Daoy (cell line): ENCODE data around the gene CITED4. TPM values are rescaled to one million over a fixed set of nuclear protein-coding genes. Genes with fewer than 3 reads are reported as not detected.

Experiments
- DNase-seq: peaks from one replicate; pipeline ENCODE4 v3.0.0-alpha.2; 2015; ENCODE audit warnings: low read depth
- total RNA-seq: library from RNA; depleted of rRNA; stranded (reverse); fragments of >200 nt; shearing (Covaris generic); gene quantifications from 2 replicates; pipeline ENCODE4 v1.2.3, GENCODE V29; 2014

The CITED4 gene
- total RNA-seq, 1 experiment from 2014 or later, result 5.8 TPM

DNA sequence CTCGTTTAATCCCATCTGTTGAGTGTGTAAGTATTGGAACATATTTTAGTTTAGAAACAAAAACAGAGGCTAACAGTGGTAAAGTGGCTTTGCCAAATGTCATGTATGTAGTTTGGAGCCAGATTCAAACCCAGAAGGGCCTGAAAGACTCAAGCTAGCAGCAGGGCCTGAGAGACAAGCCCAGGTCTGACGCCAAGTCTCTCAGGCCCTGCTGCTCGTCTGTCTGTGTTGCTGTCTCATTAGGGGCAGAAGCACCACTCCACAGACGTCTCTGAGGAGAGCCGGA is 8.3 kb downstream of the CITED4 start:
- DNase-seq, result no peak

DNA sequence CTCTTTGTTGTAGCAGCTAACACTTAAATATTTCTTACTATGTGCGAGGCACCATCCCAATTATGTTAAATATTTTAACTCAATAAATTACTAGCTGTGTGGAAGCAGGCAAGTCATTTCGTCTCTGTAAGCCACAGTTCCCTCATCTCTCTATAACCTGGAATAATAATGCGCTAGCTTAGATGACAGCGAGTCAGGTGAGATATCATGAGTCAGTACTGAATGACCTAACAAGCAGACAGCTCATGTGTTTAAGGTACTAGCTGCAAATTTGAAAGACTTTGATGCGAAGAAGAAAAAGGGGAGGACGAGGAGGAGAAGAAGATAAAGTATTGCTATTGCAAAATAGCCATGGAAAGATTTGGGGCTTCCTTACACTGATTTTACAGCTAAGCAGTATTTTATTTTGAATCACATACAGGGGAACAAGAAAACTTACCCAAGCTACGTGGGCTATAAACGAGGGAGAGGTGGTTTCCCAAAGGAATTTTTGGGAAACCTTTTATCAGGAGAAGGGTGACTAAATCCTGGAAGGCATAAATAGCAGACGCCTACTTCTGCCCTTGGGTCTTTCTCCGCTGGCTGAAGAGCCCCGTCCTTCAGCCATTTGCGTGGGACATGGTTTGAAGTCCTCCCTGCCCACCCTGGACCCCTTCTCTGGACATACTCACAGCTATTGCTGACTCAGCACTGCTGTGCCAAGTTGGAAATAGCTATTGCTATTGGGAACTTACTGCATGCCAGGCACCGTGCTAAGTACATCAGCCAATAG is 8.9 kb downstream of the CITED4 start:
- DNase-seq, result no peak

DNA sequence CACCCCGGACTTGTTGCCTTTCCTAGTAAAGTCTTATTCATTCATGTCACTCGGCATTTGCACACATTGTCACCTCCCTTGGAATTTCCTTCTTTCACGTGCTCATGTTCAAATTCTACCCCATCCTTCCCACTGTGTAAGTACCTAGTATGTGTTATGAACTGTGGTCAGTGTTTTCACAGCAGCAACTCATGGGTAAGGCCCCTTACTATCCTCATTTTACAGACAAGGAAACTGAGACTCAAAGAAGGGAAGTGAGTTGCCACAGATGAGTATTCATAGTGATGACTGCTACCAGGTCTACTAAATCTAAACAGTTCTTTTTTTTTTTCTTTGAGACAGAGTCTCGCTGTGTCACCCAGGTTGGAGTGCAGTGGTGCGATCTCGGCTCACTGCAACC is 10.5 kb downstream of the CITED4 start:
- no peak for DNase-seq

DNA sequence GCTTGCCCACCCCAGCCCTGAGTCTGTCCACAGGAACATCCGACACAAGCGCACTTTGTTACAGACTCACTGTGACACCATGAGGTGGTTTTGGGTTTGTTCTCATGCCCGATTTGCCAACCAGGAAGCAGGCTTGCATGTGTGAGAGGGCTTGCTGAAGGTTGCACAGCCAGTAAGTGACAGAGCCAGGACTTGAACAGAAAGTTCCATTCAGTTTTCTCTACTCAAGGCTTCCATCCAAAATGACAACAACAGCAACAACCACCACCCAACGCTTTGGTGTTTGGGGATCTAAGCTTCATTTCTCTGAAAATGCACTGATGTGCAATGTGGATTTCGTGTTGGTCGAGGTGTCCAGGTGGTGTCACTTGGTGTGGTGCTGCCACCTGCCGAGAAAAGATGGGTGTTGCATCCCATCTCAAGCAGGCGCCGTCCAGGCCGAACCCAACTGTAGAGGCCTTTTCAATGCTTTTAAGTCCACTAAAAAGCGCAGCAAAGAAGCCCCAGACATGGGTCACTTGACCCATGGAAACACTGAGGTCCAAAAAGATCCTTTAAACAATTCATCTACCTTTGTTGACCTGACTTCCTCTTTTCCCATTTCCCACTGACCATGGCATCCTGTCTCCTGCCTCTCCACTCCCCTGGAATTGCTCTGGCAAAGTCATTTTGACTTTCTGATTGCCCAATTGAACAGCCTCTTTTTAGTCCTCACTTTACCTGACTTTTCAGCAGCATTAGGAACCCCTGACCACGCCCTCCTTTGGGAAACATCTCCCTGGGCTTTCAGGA is 12.2 kb downstream of the CITED4 start:
- peak; percentile 75 for DNase-seq

DNA sequence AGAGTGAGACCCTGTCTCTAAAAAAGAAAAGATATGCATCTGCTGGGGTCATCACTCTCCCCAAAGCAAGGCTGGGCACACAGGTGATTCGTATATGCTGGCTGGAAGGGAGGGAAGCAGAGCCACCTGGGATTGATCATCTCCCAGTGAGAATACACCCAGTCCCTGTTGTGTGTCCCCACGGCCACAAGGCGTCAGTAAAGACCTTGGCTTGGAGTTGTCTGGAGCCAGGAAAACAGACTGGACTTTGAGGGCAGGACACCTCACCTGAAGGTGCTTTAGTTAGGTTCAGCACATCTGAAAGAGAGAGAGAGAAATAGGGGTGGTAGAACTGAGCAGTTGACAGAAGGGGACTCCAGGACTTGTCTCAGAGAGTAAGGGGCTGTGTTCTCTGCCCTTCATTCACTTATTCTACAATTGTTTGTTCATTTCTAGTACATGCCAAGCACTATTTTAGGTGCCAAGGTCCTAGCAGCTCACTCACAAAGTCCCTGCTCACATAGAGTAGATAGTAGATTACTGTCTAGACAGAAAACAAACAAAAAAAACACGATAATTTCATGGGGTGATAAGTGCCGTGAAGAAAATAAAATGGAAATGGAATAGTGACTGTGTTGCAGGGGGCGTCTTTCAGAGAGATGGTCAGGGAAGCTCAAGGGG is 13.5 kb downstream of the CITED4 start:
- DNase-seq, result peak; percentile 76

DNA sequence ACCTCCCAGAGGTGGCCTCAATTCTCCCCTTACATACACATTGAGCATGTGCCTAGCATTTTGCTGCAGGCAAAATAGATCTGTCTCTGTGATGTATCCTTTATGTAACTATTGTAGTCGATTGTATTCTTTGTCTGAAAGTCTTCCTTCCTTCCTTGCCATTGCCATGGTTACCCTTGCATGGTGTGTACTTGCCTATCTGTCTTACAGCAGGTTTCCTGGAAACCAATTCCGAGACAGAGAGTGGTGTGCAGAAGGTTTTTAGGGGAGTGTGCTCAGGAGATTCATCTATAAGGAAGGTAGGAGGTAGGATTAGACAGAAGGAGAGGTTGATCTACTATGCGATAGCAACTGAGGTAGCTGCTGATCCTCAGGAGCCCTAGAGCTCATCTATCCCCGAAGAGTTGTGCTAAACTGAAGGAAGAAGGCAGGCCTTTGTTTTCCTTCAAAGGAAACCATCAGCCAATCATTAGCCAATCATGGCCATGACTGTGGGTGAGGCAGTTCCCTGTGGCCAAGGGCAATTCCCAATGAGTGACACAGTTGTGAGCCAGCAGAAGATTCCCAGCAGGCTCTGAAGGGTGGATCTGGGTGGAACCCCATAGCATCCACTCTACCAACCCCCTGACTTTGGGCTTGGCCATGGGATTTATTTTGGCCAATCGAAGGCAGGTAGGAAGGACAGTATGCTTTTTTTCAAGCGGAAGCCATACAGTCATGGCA is 15.0 kb downstream of the CITED4 start:
- peak; percentile 34 for DNase-seq

DNA sequence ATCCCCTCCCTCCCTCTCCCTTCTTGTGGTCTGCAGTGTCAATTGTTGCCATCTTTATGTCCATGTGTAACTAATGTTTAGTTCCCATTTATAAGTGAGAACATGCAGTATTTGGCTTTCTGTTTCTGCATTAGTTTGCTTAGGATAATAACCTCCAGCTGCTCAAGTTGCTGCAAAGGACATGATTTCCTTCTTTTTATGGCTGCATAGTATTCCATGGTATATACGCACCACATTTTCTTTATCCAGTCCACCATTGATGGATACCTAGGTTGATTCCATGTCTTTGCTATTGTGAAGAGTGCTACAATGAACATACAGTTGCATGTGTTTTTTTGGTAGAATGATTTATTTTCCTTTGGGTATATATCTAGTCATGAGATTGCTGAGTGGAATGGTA is 16.3 kb downstream of the CITED4 start:
- no peak for DNase-seq

DNA sequence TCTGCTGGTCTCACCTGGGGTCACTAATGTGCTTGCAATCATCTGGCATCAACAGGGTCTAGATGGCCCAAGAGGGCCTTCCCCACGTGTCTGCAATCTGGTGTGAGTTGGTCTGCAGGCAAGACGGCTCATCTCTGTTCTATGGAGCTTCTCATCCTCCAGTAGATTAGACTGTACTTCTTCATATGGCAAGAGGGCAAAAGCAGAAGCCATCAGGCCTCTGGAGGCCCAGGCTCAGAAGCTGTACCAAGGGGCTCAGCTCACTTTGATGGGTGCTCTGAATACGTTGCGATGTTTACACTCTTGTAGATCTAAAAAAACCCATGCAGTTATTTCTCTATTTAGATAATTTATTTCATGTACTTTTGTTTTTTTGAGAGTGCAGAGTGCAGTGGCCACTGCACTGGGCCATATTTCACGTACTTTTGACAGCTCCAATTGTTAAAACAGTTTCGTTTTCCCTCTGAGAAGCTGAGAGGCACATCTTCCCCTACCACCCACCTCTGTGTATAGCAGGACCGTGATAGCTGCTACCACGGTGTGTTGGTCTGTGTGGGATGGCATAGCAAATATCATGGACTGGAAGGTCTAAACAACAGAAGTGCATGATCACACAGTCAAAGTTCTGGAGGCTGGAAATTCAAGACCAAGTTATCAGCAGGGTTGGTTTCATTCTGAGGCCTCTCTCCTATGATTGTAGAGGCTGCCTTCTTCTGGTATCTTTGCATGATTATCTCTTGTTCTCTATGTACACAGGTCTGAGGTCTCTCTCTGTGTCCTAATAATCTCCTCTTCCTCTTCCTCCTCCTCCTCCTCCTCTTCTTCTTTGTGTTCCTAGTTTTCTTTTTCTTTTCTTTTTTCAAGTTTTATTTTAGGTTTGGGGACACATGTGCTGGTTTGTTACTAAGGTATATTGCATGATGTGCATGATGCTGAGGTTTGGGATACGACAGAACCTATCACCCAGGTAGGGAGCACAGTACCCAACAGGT is 17.0 kb downstream of the CITED4 start:
- DNase-seq, result no peak

DNA sequence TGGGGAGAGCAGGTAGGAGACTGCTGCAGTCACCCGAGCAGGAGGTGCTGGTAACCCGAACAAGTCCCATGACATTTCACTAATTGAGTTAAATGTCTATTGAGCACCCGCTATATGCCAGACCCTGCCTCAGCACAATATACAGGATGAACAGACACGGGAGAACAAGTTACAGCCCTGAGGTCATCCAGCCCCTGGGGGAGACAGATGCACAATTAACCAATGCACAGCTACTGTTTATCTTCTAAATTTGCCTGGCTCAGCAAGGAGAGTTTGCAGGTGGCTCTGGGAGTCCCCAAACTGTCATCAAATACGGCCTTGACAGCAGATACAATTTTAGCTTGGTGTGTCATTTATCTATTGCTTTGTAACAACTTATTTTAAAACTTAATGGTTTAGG is 18.1 kb downstream of the CITED4 start:
- DNase-seq, result no peak

DNA sequence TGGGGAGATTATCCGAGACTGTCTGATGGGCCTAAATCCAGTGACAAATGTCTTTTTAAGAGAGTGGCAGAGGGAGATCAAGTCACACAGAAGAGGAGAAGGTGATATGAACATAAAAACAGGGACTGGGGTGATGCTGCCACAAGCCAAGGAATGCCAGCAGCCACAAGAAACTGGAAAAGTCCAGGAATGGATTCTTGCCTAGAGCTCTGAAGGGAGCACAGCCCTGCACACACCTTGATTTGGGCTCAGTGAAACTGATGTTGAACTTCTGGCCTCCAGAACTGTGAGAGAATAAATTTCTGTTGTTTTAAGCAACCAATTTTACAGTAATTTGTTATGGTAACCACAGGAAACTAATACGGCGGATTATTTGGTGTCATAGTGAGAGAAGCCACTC is 19.5 kb downstream of the CITED4 start:
- DNase-seq, result no peak

DNA sequence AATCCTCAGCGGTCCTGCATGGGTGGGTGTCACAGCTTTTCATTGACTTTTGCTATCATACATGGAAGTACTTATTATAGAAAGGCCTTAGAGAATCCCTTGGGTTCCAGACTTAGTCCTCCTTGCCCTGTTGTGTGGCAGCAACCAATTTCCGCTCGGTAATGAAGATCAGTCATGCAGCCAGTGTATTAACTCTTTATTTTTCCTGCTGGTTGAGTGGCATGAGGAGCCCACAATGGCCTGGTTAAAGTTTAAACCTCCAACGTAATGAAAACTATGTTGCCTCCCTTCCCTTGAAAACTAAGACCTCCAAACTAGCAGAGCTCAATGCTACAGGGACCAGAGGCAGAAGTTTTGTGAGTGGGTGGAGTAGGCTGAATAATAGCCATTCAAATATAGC is 20.0 kb downstream of the CITED4 start:
- DNase-seq, result no peak

DNA sequence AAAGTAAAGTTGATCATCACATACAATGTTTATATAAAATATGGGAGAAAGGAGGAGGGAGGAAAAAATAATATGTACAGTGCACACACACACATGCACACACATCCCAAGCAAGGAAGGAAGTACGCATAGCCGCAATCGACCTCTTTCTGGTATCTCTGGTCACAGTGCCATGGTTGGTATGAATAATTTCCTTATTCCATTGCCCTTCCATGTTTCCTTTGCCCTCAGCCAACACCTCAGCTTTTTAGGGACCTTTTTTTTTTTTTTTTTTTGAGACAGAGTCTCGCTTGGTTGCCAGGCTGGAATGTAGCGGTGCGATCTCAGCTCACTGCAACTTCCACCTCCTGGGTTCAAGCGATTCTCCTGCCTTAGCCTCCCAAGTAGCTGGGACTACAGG is 20.6 kb downstream of the CITED4 start:
- no peak for DNase-seq

DNA sequence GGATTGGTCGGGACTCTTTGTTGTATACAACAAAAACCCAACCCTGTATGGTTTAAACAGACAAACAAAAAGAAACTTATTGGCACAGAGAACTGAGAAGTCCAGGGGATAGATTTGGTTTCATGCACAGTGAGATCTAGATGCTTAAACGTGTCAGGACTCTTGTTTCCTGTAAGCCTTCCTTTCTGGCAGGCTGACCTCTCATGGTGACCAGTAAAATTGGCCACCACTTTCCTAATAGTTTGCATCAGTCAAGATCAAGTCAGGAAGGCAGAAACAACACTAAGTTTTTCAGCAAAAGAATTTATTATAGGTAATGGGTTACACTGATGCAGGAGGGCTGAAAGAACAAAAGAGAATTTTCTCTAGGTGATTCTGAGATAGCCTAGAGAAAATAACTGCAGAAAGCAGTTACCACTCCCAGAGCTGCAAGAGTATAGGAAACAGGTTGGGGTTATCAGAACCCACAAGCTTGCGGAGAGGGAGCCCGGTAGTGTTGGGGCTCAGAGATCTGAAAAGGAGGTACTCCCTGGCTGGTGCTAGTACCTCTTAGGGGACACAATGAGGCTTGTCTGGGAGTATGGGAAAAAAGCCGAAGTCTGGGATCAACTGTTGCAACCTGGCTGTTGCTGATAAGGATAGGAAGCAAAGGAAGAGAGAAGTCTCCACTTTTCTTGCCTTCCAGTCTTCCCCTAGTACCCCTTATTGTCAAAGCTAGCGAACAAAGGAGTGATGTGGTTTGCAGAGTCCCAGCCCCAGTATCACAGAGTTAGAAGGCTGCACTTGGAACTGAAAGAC is 21.4 kb downstream of the CITED4 start:
- no peak for DNase-seq

DNA sequence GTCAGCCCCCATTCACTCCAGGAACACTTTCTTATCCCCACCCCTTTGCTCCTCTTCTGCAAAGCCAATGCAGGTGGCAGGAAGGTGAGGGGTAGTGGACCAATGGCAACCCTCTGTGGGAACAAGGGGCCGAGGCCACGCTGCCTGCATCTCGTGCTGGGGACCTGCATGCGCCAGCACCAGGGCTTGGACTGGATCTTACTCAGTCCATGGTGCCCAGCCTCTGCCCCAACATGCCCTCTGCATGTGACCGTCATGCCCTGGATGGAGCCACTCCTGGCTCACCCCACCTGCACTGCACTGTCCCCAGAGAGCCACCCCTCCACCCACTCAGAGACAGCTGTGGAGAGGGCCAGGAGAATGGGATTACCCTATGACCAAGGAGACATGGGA is 22.2 kb downstream of the CITED4 start:
- no peak for DNase-seq

DNA sequence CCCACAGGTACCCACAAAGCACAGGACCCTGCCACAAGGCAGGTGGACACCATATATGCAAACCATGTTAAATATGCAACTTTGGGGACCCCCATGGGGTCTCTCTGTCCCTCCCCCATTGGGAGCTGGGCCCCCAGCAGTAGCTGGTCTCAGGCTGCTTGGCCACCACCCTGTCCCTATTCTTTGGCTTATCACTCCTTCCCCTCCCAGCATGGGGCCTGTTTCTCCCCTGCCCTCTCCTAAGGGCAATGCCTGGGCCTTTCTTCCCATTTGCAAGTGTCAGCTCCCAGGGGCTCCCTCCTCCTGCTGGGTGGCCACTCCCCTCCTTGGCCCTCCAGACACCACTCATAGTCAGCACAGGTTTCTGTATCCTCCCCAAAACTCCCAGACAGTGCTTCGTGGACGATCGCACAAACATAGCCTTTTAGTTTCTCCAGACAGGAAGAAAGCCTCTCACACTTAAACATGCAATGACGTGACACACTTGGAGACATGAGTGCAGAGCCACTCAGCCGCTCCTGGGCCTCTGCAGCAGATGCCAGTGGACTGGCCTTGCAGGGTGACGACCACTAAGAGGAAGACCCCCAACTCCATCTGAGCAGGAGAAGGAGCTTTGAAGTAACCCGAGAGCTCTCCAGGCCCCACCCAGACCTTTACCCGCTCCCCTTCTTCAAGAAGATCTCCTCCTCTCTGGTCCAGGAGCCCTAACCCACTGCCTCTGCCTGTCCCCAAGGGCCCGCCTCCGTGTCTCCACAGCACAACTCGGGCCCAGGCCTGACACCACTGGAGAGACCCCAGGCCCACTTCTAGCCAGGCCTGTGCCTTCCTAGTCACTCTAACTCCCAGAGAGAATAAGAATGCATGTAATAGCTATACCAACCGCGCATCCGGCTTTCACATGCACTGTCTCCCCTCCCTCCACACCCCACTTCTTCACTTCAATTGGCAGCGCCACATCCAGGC is 22.9 kb downstream of the CITED4 start:
- DNase-seq, result no peak

DNA sequence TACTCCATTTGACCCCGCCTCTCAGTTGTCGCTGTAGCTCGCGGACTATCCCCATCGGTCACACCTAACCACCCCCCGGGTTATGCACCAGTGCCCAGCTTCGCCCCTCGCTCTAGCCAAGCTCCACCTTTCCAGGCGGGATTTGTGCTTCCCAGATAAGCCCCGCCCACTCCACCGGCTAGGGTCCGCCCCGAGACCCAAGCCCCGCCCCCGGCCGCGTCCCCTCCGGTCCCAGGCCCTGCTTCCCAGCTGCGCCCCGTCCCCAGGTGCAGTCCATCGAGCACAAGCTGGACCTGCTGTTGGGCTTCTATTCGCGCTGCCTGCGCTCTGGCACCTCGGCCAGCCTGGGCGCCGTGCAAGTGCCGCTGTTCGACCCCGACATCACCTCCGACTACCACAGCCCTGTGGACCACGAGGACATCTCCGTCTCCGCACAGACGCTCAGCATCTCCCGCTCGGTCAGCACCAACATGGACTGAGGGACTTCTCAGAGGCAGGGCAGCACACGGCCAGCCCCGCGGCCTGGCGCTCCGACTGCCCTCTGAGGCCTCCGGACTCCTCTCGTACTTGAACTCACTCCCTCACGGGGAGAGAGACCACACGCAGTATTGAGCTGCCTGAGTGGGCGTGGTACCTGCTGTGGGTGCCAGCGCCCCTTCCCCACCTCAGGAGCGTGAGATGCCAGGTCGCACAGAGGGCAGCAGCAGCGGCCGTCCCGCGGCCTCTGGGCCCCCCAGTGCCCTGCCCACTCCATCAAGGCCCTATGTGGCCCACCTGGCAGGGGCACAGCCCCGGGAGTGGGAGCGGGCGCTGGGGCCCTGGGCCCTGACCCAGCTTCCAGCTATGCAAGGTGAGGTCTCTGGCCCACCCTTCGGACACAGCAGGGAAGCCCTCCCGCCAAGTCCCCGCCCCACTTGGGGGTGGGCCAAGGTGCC is 23.9 kb downstream of the CITED4 start:
- DNase-seq, result no peak

DNA sequence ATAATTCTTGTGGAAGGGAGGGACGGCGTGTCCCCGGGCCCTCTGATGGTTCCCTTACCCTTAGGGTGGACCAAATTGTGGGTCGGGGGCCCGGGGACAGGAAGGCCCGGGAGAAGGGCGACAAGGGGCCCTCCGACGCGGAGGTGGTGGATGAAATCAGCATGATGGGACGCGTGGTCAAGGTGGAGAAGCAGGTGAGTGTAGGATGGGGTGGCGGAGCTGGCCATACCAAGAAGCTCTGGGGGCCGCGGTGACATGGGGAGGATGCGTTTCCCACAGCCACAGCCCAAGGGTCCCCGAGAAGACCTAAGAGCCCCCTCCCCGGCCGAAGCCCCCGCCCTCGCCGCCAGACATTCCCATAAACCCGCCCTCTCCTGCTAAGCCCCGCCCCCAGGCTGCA is 24.6 kb downstream of the CITED4 start:
- DNase-seq, result no peak

DNA sequence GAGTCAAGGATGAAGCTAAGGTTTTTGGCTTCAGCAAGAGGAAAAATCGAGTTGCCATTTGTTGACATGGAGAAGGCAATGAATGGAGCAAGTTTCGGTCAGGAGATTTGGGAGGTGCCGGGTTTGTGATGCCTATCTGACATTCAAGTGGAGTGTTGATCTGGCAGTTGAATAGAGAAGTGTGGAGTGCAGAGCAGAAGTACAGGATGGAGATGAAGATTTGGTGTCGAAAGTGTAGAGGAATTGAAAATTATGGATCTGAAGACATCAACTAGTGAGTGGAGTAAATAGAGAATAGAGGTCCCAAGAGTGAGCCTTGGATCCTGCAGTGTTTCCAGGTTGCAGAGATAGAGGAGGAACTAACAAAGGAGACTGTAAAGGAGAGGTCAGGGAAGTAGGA is 25.9 kb downstream of the CITED4 start:
- DNase-seq, result no peak
